Colon (tissue), 2 donors: ENCODE measurements around the gene HIVEP1.
"Not testable (repeated sequence)": the region's sequence is repeated elsewhere in the genome, so short reads cannot be mapped to it uniquely, and the experiment has no call there.

Source experiments
- FAIRE-seq: peaks from 2 replicates; lab custom pipeline; 2012; peaks lifted over from hg19 to GRCh38; lab: Jason Lieb, UNC
- donor health status: control.
- donor health status: control.

Gene HIVEP1

GRCh38 chr6:12118607-12119006 is 106.5 kb downstream of the HIVEP1 start:
- FAIRE-seq, result no peak

- FAIRE-seq, result no peak
Observed at GRCh38 chr6:12119085-12119588, 107.0 kb downstream of the HIVEP1 start.

GRCh38 chr6:12125396-12125795 is 113.3 kb downstream of the HIVEP1 start:
- no peak for FAIRE-seq

- no peak for FAIRE-seq
Observed at GRCh38 chr6:12126051-12126450, 113.9 kb downstream of the HIVEP1 start.

- no peak for FAIRE-seq
Observed at GRCh38 chr6:12129523-12129922, 117.4 kb downstream of the HIVEP1 start.

GRCh38 chr6:12132351-12133222 is 120.5 kb downstream of the HIVEP1 start:
- FAIRE-seq, result no peak

- FAIRE-seq, result no peak
Observed at GRCh38 chr6:12134581-12134980, 122.5 kb downstream of the HIVEP1 start.

GRCh38 chr6:12134991-12135390 is 122.9 kb downstream of the HIVEP1 start:
- no peak for FAIRE-seq

- no peak for FAIRE-seq
Observed at GRCh38 chr6:12136905-12137304, 124.8 kb downstream of the HIVEP1 start.

- no peak for FAIRE-seq
Observed at GRCh38 chr6:12137480-12137879, 125.4 kb downstream of the HIVEP1 start.

- FAIRE-seq, result no peak
Observed at GRCh38 chr6:12138381-12138780, 126.3 kb downstream of the HIVEP1 start.

- FAIRE-seq, result no peak
Observed at GRCh38 chr6:12138936-12139335, 126.8 kb downstream of the HIVEP1 start.

- no peak for FAIRE-seq
Observed at GRCh38 chr6:12147557-12148316, 135.6 kb downstream of the HIVEP1 start.

- no peak for FAIRE-seq
Observed at GRCh38 chr6:12148317-12148801, 136.2 kb downstream of the HIVEP1 start.

- FAIRE-seq, result no peak
Observed at GRCh38 chr6:12148841-12149240, 136.7 kb downstream of the HIVEP1 start.

- no peak for FAIRE-seq
Observed at GRCh38 chr6:12149944-12150510, 137.9 kb downstream of the HIVEP1 start.

GRCh38 chr6:12150812-12151432 is 138.8 kb downstream of the HIVEP1 start:
- FAIRE-seq, result no peak

- no peak for FAIRE-seq
Observed at GRCh38 chr6:12151433-12151820, 139.3 kb downstream of the HIVEP1 start.

- FAIRE-seq, result no peak
Observed at GRCh38 chr6:12152023-12152970, 140.2 kb downstream of the HIVEP1 start.

- FAIRE-seq, result not testable (repeated sequence)
Observed at GRCh38 chr6:12155769-12156168, 143.7 kb downstream of the HIVEP1 start.
